ENCODE measurements around the gene ALPK3. TPM values are rescaled to one million over a fixed set of nuclear protein-coding genes. Genes with fewer than 3 reads are reported as not detected.

ALPK3 gene
- total RNA-seq, 4 donors from 2014 or later, result 0.42 to 7.5 (median 1.1) TPM

GRCh38 chr15:84835661-84836337, 18.6 kb downstream of the ALPK3 start:
- Histone ChIP-seq H3K27ac (no peak overlapping the region), H3K4me1 (peaks cover 2% of the 10 kb centered on the region), H3K4me3 (no peak overlapping the region), H3K27me3 (no peaks in the 10 kb centered on the region), H3K36me3 (no peaks in the 10 kb centered on the region), H3K9me3 (no peaks in the 10 kb centered on the region)
- 92% methylated on average over 5 of the region's 5 CpGs for WGBS
- TF ChIP-seq POLR2A (IDR thresholded peaks at IDR 0.05) (no peak), EP300 (IDR thresholded peaks at IDR 0.05) (no peak), POLR2AphosphoS5 (IDR thresholded peaks at IDR 0.05) (no peak), CTCF (IDR thresholded peaks at IDR 0.05) (no peak)
- no peak for DNase-seq (ENCODE audit: low spot score in 2 of 2)

GRCh38 chr15:84836844-84837243, 19.7 kb downstream of the ALPK3 start:
- Histone ChIP-seq H3K36me3 (no peaks in the 10 kb centered on the region), H3K4me3 (no peak overlapping the region), H3K9me3 (no peaks in the 10 kb centered on the region), H3K27me3 (no peaks in the 10 kb centered on the region), H3K27ac (no peak overlapping the region), H3K4me1 (peaks cover 7% of the 10 kb centered on the region)
- no peak for DNase-seq (ENCODE audit: low spot score in 2 of 2)
- 91% methylated on average over 1 of the region's 1 CpG for WGBS
- TF ChIP-seq CTCF (IDR thresholded peaks at IDR 0.05), result no peak
- no peak for TF ChIP-seq POLR2A (IDR thresholded peaks at IDR 0.05)
- no peak for TF ChIP-seq EP300 (IDR thresholded peaks at IDR 0.05)
- TF ChIP-seq POLR2AphosphoS5 (IDR thresholded peaks at IDR 0.05), result no peak

- no peak overlapping the region for H3K4me3 ChIP-seq
- H3K9me3 ChIP-seq, result no peaks in the 10 kb centered on the region
- WGBS, result 97% methylated on average over 22 of the region's 23 CpGs
- H3K27ac ChIP-seq, result peak overlapping the region; percentile 10
- H3K27me3 ChIP-seq, result no peaks in the 10 kb centered on the region
- H3K36me3 ChIP-seq, result no peaks in the 10 kb centered on the region
- peaks cover 7% of the 10 kb centered on the region for H3K4me1 ChIP-seq
- DNase-seq (ENCODE audit: low spot score in 2 of 2), result peak in 1 of 2 donors; percentile 51
- TF ChIP-seq POLR2AphosphoS5 (IDR thresholded peaks at IDR 0.05) (no peak), POLR2A (IDR thresholded peaks at IDR 0.05) (no peak), CTCF (IDR thresholded peaks at IDR 0.05) (no peak), EP300 (IDR thresholded peaks at IDR 0.05) (no peak)
Observed at GRCh38 chr15:84839714-84840113, 22.6 kb downstream of the ALPK3 start.

- H3K36me3 ChIP-seq, result no peaks in the 10 kb centered on the region
- TF ChIP-seq POLR2AphosphoS5 (IDR thresholded peaks at IDR 0.05), result no peak
- no peak for TF ChIP-seq CTCF (IDR thresholded peaks at IDR 0.05)
- TF ChIP-seq POLR2A (IDR thresholded peaks at IDR 0.05), result no peak
- TF ChIP-seq EP300 (IDR thresholded peaks at IDR 0.05), result no peak
- H3K27ac ChIP-seq, result peak overlapping the region; percentile 10
- H3K27me3 ChIP-seq, result no peaks in the 10 kb centered on the region
- peak in 1 of 2 donors; percentile 45 for DNase-seq (ENCODE audit: low spot score in 2 of 2)
- no peaks in the 10 kb centered on the region for H3K9me3 ChIP-seq
- no peak overlapping the region for H3K4me3 ChIP-seq
- peaks cover 7% of the 10 kb centered on the region for H3K4me1 ChIP-seq
- 72% methylated on average over 10 of the region's 10 CpGs for WGBS
Observed at GRCh38 chr15:84840255-84840654, 23.1 kb downstream of the ALPK3 start.

GRCh38 chr15:84840741-84841429, 23.7 kb downstream of the ALPK3 start:
- Histone ChIP-seq H3K27me3 (no peaks in the 10 kb centered on the region), H3K36me3 (no peaks in the 10 kb centered on the region), H3K4me3 (no peak overlapping the region), H3K9me3 (no peaks in the 10 kb centered on the region), H3K27ac (no peak overlapping the region), H3K4me1 (peaks cover 7% of the 10 kb centered on the region)
- peak in 1 of 2 donors; percentile 64 for DNase-seq (ENCODE audit: low spot score in 2 of 2)
- 86% methylated on average over 9 of the region's 12 CpGs for WGBS
- TF ChIP-seq POLR2A (IDR thresholded peaks at IDR 0.05) (no peak), EP300 (IDR thresholded peaks at IDR 0.05) (peak; percentile 48)

Measured in suprapubic skin (tissue), 4 donors.